Natural killer cell (primary cell): Measurements from ENCODE around the gene ATRNL1. TPM values are rescaled to one million over a fixed set of nuclear protein-coding genes. Genes with fewer than 3 reads are reported as not detected.

Source experiments
- ATAC-seq, 3 donors: fragments of 150-1000 bp in 2 of 3; fragments of 200-7000 bp in 1 of 3; cut with Tn5 transposase; 1 replicate in 1 of 3; 2 replicates in 2 of 3; pipeline ENCODE4 v1.10.0; 2021; ENCODE audit warnings: mild to moderate bottlenecking in 2 of 3, moderate library complexity in 2 of 3
- DNase-seq, 2 donors: peaks; one replicate each; pipeline versions ENCODE4 v3.0.0 to v3.0.0-alpha.2; 2013 to 2021; ENCODE audit warnings: mixed read lengths in 1 of 2
- H3K27ac ChIP-seq: one replicate; pipeline ENCODE4 v1.5.1; 2013; ENCODE audit warnings: mild to moderate bottlenecking, low read length
- H3K27me3 ChIP-seq: one replicate; pipeline ENCODE4 v1.6.1; 2013; ENCODE audit warnings: low read length; ENCODE audit not compliant: control insufficient read depth, insufficient read depth
- H3K36me3 ChIP-seq: one replicate; pipeline ENCODE4 v1.6.1; 2013; ENCODE audit warnings: low read length; ENCODE audit not compliant: control insufficient read depth, insufficient read depth
- H3K4me1 ChIP-seq: one replicate; pipeline ENCODE4 v1.6.1; 2013; ENCODE audit warnings: low read length; ENCODE audit not compliant: control insufficient read depth, insufficient read depth
- H3K4me3 ChIP-seq: one replicate; pipeline ENCODE4 v1.5.1; 2013; ENCODE audit warnings: low read length
- H3K9me3 ChIP-seq: one replicate; pipeline ENCODE4 v1.6.1; 2013; ENCODE audit warnings: low read length; ENCODE audit not compliant: control insufficient read depth, insufficient read depth
- H3K27ac Mint-ChIP-seq, 2 donors: one replicate each; pipeline ENCODE4 v1.8.0; 2022; ENCODE audit warnings: mild to moderate bottlenecking in 2 of 2, mixed read lengths in 2 of 2, moderate library complexity in 1 of 2
- H3K27me3 Mint-ChIP-seq, 2 donors: one replicate each; pipeline ENCODE4 v1.8.0; 2022; ENCODE audit warnings: low read depth in 2 of 2, mixed read lengths in 2 of 2
- H3K36me3 Mint-ChIP-seq: one replicate; pipeline ENCODE4 v1.8.0; 2022; ENCODE audit warnings: mixed read lengths
- H3K4me1 Mint-ChIP-seq, 2 donors: one replicate each; pipeline ENCODE4 v1.8.0; 2022; ENCODE audit warnings: mixed read lengths in 2 of 2
- H3K4me3 Mint-ChIP-seq: one replicate; pipeline ENCODE4 v1.8.0; 2022; ENCODE audit warnings: mild to moderate bottlenecking, moderate library complexity, mixed read lengths
- H3K9me3 Mint-ChIP-seq, 2 donors: one replicate each; pipeline ENCODE4 v1.8.0; 2022; ENCODE audit warnings: mixed read lengths in 2 of 2
- CTCF ChIP-seq: fragments of 200-600 bp; IDR thresholded peaks from one replicate; pipeline ENCODE4 v1.8.0; 2022; ENCODE audit warnings: antibody characterized with exemption
- WGBS: methylation state at CpG from one replicate; pipeline ENCODE4 v1.1.7; 2013; ENCODE audit warnings: missing lambda C conversion rate; ENCODE audit not compliant: insufficient coverage; 5-methylcytosine and 5-hydroxymethylcytosine counted together
- intact Hi-C: fragments of 100-400 bp; cut with micrococcal nuclease; formaldehyde crosslinking; loops from one replicate; pipeline ENCODE4 v1.14.2; 2022
- total RNA-seq, 4 donors: library from RNA; stranded (reverse); fragments of 120-200 nt in 1 of 4; gene quantifications; one replicate each; pipeline versions ENCODE4 v1.2.3 to v1.2.4, GENCODE V29; 2013 to 2022

ATRNL1 gene
- total RNA-seq, 3 donors from 2014 or later (not counting 1 experiment from before 2014, with no cell fraction given), result not detected

GRCh38 chr10:115969591-115969990, 876.4 kb downstream of the ATRNL1 start:
- Histone ChIP-seq H3K4me1 (no peaks in the 10 kb centered on the region), H3K9me3 (no peaks in the 10 kb centered on the region), H3K4me3 (no peak overlapping the region), H3K36me3 (no peaks in the 10 kb centered on the region), H3K27ac (no peak overlapping the region), H3K27me3 (no peaks in the 10 kb centered on the region)
- Mint-ChIP-seq H3K9me3 (peaks cover 10 to 15% of the 10 kb centered on the region in 2 donors), H3K36me3 (no peaks in the 10 kb centered on the region), H3K4me3 (no peak overlapping the region), H3K27ac (no peak overlapping the region), H3K27me3 (no peaks in the 10 kb centered on the region), H3K4me1 (no peaks in the 10 kb centered on the region)
- 81% methylated on average over 10 of the region's 11 CpGs for WGBS
- no peak for TF ChIP-seq CTCF
- no peak for DNase-seq
- ATAC-seq, result no peak
- intact Hi-C loops, result no loop called here

GRCh38 chr10:115971921-115972320, 878.8 kb downstream of the ATRNL1 start:
- no peaks in the 10 kb centered on the region for H3K27me3 ChIP-seq
- no peak for TF ChIP-seq CTCF
- Mint-ChIP-seq H3K4me1 (no peaks in the 10 kb centered on the region), H3K9me3 (peaks cover 10 to 15% of the 10 kb centered on the region in 2 donors), H3K27ac (no peak overlapping the region), H3K36me3 (no peaks in the 10 kb centered on the region), H3K4me3 (no peak overlapping the region), H3K27me3 (no peaks in the 10 kb centered on the region)
- no peaks in the 10 kb centered on the region for H3K36me3 ChIP-seq
- no peak for DNase-seq
- no peak overlapping the region for H3K27ac ChIP-seq
- H3K4me3 ChIP-seq, result no peak overlapping the region
- H3K4me1 ChIP-seq, result no peaks in the 10 kb centered on the region
- H3K9me3 ChIP-seq, result no peaks in the 10 kb centered on the region
- intact Hi-C loops, result no loop called here
- 92% methylated on average over 6 of the region's 6 CpGs for WGBS
- ATAC-seq, result no peak

- Histone ChIP-seq H3K4me1 (no peaks in the 10 kb centered on the region), H3K4me3 (no peak overlapping the region), H3K27me3 (no peaks in the 10 kb centered on the region), H3K36me3 (no peaks in the 10 kb centered on the region), H3K9me3 (no peaks in the 10 kb centered on the region), H3K27ac (no peak overlapping the region)
- DNase-seq, result no peak
- Mint-ChIP-seq H3K27me3 (no peaks in the 10 kb centered on the region), H3K27ac (no peak overlapping the region), H3K36me3 (no peaks in the 10 kb centered on the region), H3K4me1 (no peaks in the 10 kb centered on the region), H3K9me3 (peaks cover 10 to 14% of the 10 kb centered on the region in 2 donors), H3K4me3 (no peak overlapping the region)
- intact Hi-C loops, result no loop called here
- WGBS, result 84% methylated on average over 11 of the region's 11 CpGs
- ATAC-seq, result no peak
- TF ChIP-seq CTCF, result no peak
Measured at GRCh38 chr10:115972426-115972825, 879.3 kb downstream of the ATRNL1 start.

GRCh38 chr10:115974351-115974750, 881.2 kb downstream of the ATRNL1 start:
- intact Hi-C loops, result no loop called here
- WGBS, result 90% methylated on average over 4 of the region's 4 CpGs
- Histone ChIP-seq H3K9me3 (no peaks in the 10 kb centered on the region), H3K27ac (no peak overlapping the region), H3K4me3 (no peak overlapping the region), H3K4me1 (no peaks in the 10 kb centered on the region), H3K36me3 (no peaks in the 10 kb centered on the region), H3K27me3 (no peaks in the 10 kb centered on the region)
- peaks cover 7 to 8% of the 10 kb centered on the region in 2 donors for H3K9me3 Mint-ChIP-seq
- no peak for TF ChIP-seq CTCF
- no peaks in the 10 kb centered on the region for H3K36me3 Mint-ChIP-seq
- DNase-seq, result no peak
- H3K4me1 Mint-ChIP-seq, result no peaks in the 10 kb centered on the region
- no peaks in the 10 kb centered on the region for H3K27me3 Mint-ChIP-seq
- no peak overlapping the region for H3K4me3 Mint-ChIP-seq
- H3K27ac Mint-ChIP-seq, result no peak overlapping the region
- no peak for ATAC-seq
